HG03439 (cell line): ENCODE data around the gene GGT6.
A peak's percentile ranks its signal among the peaks of the same experiment; 100 is the strongest.

Experiments used
- ATAC-seq: cut with Tn5 transposase; IDR thresholded peaks from one replicate; pipeline ENCODE4 v1.9.1; 2021; ENCODE audit warnings: mild to moderate bottlenecking, moderate library complexity; ENCODE audit not compliant: unreplicated experiment

Gene GGT6

DNA sequence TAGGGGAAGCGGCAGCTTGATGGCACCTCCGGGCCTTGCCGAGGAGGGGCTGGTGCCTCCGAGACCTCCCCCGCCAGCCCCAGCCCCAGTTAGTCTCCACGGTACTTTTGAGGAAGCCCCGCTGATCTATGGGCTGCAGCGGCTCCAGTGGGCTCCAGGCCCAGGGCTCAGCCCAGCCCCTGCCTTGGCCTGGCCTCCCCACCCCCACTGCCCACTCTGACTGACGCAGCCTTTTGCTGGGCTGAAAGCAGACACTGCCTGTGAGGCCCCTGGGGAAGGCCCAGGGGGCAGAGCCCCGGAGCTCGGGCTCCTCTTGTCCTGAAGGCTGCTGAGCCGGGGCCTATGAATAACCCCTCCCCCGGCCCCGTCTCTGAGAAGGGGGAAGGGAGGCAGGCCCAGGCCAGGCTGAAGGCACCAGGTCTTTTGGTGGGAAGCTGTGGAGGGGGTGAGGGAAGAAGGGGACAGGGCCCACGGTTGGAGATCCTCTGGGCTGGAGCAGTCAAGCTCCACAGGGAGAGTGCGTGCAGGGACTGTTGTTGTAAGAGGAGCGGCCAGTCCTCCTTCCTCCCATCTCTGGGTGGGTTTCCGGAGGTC lies 16.4 kb upstream of the GGT6 start:
- no peak for ATAC-seq

DNA sequence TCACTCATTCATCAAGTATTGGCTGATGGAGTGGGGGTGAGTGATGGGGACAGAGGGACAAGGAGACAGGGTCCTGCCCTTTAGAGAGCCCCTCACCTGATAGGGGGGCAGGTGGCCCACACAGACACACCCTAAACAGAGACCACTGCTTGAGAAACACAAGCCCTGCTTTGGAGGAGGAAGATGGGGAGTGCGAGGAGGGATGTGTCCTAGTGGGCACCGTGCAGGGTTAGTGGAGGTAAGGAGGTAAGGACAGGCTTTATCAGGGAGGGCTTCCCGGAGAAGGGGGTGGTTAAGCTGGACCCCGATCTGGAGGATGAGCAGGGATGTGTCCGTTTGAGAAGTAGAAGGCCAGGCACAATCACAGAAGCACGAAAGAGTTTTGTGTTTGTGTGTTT lies 15.8 kb upstream of the GGT6 start:
- ATAC-seq = no peak

DNA sequence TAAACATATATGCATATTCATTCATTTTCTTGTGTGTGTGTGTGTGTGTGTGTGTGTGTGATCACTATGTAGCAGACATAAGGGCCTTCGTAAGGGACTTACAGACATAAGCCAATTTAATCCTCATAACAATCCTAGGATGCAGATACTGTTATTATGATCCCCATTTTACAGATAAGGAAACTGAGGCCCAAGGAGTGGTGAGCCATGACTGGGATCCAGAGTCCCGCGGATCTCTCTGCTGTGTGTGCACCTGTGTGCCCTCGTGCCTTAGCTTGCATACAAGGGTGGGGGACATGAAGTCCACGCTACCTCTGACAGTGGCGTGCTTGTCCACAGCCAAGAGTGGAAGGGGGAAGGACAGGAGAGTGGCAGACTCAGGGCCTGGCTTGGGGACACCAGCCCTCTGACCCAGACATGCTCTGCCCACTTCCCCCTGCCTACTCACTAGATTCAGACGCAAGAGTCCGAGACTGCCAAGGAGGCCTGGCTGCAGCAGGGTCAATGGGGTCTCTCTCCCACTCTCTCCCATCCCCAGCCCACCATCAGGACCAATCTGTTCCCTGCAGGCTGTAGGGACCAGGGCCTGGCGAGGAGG lies 14.2 kb upstream of the GGT6 start:
- ATAC-seq = no peak

DNA sequence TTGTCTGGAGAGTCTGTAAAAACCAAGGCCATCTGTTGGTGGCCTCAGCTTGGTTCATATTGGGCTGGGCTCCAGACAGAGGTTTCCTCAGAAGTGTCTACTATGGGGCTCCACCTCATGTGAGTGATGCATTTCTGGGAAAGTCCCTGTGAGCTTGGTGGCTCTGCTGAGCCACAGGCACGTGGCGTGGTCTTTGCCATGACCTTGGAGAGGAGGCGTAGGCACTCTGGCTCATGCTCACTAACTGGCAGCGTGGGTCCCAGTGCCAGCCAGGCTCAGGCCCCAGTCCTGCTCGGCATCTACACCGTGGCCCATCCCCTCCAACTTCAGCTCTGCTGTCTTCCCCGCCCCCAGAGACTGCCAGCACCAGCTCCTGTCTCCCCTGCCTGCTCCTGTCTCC lies 13.3 kb upstream of the GGT6 start:
- ATAC-seq = no peak

DNA sequence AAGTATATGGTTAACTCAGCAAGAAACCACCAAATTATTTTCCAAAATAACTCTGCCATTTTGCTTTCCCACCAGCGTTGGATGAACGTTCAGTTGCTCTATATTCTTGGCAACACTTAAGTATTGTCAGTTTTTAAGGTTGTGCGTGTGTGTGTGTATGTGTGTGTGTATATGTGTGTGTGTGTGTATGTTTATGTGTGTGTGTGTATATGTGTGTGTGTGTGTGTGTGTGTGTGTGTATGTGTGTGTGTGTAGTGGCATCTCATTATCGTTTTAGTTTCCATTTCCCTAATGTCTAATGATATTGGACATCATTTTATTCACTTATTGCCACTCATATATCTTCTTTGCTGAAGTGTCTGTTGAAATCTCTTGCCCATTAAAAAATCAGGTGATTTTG lies 12.7 kb upstream of the GGT6 start:
- ATAC-seq = no peak

DNA sequence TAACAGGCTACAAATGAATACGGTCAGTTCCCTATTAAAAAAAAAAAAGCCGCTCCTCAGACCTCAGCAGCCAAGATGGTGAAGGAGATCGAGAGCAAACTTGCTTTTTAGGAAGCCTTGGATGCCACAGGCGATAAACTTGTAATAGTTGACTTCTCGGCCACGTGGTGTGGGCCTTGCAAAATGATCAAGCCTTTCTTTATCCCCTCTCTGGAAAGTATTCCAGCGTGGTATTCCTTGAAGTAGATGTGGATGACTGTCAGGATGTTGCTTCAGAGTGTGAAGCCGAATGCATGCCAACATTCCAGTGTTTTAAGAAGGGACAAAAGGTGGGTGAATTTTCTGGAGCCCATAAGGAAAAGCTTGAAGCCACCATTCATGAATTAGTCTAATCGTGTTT lies 11.8 kb upstream of the GGT6 start:
- no peak for ATAC-seq

DNA sequence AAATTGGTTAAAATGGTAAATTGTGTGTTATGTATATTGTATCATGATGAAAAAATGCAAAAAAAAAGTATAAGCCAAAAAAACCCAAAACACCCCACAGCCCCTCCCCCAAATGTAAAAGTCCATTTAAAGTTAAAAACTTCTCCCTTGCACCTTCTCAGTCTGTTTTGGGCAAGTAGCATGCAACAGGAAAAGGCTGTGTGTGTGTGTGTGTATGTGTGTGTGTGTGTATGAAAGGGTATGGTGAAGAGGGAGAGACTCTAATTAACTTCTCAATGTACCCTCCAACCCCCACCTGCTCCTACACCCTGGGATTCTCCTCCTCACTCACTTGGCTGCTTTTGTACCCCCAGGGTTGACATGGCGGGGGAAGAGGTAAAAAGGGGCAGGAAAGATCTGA lies 9.2 kb upstream of the GGT6 start:
- ATAC-seq = no peak

DNA sequence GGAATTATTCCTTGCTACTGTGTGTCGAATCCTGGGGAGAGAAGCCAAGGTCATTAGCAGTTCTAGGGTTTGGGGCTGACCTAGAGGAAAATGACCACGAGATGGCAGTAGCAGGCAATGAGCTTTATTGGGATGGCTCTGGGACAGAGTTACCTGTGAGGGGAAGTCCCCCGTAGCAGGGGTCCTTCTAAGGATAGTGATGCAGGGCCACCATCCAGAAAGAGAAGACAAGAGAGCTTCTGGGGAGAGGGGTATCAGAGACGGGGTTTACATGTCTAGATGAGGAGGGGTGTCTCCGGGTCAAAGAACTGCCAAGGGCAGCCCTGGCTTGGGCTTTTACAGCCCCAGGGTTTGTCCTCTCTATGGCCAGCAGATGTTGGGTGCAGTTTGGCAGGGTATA lies 6.4 kb upstream of the GGT6 start:
- ATAC-seq = no peak

DNA sequence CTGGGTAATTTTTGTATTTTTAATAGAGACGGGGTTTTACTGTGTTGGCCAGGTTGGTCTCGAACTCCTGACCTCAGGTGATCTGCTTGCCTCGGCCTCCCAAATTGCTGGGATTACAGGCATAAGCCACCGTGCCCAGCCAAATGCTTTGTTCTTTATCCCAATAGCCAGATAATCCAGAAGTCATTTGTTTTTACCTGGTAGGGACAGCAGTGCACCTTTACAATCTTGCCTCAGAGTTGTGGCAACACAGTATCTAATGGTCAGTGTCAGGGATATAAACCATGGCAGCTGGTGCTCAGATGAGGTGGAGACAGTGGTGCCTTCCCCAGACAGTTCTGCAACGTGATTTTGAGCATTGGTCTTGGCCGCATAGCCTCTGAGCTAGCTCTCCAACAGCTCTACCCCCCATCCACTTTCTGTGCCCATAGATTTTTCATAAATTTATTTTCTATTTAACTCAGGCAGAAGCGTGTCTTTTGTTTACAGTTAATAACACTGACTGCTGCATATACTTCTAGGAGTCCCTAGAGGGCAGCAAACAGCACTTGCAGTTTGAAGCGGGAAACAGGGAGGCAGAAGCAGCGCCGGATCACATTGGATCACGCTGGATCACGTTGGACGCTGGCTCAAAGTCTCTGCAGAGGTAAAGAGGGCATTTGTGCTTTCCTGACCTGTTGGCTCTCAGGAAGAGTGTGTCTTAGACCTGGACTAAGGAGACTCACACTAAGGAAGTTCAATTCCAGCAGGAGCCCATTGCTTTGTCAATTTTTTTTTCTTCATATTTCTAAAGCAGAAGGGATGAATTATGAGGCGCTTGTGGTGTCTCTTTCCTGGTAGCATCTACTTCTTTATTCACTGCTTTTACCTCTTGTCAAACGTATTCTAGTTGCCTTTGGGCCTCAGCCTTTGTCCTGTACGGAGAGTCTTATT lies 5.1 kb upstream of the GGT6 start:
- no peak for ATAC-seq

DNA sequence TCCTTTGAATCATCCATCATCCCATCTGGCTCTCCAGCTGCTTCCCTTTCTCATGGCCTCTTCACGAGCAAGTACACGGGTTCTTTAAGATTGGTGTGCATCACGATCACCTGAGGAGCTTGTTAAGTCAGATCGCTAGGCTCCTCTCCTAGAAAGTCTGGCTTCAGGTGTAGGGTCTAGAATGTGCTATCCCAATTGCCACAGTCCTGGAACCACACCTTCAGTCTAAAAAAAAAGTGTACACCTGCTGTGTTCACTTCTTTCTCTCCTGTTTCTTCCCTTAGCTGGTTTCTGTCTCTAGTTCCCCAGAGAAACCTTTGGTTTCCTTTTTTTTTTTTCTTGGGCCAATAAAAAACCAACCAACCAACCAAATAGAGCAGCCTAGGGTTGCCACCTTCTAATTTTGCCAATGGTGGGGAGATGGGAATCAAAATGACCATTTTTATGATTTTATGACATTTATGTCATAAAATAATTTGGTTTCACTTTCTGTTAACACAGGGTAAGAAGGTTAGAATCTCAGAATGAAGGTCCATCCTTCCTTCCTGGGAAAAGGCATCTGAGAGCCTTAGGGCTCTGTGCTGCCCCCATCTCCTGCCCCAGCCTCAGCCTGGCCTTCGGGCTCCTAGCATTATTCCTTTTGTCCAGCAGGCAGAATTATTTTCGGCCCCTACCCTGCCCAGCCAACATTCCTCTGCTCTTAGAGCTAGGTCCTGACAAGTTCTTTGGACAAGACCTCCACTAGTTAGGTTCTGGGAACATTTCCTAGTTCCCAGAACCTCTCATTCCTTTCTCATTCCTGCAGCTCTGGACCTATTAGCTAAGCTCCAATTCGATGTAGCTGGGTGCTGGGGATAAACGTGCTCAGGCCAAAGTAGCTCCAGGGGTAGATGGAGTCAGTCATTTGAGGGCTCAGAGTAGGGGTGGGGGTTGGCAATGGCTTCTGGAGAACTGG lies 1.9 kb upstream of the GGT6 start:
- ATAC-seq = no peak

DNA sequence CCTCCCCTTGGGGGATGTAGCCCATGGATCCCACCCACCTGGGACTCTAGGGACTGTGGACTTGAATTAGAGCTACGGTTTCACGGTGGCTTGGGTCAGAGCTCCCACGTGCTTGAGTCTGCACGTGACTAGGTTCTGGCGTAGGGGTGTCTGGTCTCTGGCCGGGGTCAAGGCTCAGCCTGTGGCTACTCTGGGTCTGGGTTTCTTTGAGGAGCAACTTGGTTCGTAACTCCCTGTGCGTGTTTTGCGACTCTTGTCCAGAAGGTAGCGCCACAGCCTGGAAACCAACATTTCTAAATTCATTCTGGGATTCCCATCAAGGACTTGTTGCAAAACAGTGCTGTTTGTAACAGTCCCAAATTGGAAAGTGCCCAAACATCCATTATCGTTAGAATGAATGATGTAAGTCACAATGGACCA lies 470 bp upstream of the GGT6 start:
- ATAC-seq = no peak

DNA sequence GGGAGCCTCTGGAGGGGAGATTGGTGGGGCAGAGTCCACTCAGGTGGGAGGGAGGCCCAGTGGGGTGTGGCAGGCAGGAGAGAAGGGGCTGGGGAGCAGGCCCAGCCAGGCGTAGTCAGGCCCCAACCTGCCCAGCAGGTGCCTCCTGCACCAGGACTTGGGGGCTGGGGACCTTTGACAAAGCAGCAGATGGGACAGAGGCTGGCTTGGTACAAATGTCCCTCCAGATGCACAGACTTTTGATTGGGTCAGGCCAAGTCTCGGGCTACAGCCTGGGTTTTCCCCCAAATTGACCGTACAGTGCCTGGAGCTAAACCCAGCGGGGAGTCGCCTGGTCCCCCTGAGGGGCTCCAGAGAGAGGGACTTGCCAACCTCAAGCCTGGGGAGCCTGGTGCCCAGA lies 411 bp downstream of the GGT6 start:
- no peak for ATAC-seq

DNA sequence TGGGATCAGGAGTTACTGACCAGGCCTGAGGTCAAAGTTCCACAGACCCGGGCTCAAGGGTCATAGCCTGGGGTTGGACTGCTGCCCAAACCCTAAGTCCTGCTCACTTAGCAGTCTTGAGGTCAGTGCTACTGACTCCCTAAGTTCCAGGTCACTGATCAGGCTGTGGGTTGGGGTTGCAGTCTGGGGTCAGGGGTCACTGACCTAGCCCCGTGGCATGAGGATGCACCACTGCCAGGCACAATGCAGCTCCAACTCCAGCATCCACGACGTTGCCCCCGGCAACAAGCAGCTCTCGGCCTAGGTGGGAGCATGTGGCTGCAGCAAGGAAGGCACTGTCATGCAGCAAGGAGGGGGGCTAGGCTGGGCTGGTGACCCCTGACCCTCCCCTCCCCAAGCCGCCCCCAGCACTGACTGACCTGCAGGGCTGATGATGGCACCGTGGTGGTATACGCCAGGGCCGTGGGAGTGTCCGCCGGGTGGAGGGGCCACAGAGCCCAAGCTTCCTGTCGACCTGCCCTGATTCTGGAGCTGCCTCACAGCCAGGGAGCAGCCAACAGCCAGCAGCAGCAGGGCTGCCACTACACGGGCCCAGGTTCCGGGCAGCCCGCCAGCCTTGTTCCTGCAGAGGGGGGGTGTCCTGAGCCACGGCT lies 1.1 kb downstream of the GGT6 start:
- ATAC-seq = no peak

DNA sequence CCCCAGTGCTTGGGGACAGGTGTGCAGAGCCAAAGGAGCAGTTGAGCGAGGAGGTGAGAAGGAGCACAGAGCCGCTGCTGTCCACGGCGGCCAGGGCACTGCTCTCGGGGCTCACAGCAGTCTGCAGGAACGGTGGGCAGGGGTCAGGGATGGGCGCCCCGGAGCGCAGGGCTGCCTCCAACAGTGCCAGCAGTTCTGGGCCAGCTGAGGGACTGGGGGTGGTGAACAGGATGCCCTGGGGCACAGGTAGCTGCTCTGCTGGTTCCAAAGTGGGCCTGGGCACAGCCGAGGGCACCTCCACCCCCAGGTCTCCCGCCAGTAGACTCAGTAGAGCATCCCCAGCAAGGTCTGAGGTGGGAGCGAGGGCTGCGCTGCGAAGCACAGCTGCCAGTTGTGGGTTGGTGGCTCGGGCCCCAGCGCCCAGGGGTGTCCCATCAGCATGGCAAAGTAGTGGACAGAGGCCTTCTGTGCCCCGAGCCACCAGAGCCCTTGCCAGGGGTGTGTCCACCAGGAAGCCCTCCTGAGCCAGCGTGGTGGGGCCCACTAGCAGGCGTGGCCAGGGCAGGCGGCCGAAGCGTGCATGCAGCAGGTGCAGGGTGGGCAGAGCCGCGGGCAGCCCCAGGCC lies 1.9 kb downstream of the GGT6 start:
- ATAC-seq = no peak

DNA sequence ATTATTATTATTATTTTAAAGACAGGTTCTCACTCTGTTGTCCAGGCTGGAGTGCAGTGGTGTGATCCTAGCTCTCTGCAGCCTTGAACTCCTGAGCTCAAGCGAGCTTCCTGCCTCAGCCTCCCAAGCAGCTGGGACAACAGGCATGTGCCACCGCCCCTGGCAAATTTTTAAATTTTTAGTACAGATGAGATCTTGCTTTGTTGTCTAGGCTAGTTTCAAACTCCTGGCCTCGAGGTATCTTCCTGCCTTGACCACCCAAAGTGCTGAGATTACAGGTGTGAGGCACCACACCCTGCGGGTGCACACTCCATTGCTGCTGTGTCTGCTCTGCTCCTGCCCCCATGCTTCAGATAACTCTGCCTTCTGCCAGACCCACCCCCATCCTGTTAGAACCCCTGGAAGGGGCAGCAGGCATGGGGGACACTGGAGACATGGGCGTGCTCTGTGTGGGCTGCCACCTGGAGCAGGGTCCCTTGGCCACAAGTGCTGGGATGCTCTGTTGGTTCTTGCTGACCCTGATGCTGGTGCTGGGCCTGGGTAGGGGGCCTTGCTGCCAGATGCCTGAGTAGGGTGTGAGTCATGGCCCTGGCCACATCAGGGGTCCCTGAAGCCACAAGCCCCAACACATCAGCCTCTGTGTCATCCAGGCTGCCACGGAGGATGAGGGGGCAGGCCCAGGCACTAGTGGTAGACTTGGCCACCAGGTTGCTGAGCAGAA lies 2.6 kb downstream of the GGT6 start:
- no peak for ATAC-seq

DNA sequence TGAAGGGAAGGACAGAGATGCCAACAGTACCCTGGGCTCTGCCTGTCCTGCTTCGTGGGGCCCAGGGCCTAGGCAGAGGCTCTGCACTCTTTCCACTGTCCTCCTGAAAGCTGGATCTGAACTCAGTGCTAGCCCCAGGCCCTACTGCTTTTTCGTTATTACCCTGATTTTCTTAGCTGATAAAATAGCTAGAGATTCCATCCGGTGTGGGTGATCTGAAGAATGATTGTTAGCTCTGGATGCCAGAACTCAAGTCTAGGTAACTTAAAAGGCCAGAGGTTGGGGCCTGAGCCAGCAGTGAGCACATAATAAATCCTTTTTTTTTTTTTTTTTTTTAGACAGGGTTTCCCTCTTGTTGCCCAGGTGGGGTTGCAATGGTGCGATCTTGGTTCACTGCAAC lies 3.4 kb downstream of the GGT6 start:
- no peak for ATAC-seq

DNA sequence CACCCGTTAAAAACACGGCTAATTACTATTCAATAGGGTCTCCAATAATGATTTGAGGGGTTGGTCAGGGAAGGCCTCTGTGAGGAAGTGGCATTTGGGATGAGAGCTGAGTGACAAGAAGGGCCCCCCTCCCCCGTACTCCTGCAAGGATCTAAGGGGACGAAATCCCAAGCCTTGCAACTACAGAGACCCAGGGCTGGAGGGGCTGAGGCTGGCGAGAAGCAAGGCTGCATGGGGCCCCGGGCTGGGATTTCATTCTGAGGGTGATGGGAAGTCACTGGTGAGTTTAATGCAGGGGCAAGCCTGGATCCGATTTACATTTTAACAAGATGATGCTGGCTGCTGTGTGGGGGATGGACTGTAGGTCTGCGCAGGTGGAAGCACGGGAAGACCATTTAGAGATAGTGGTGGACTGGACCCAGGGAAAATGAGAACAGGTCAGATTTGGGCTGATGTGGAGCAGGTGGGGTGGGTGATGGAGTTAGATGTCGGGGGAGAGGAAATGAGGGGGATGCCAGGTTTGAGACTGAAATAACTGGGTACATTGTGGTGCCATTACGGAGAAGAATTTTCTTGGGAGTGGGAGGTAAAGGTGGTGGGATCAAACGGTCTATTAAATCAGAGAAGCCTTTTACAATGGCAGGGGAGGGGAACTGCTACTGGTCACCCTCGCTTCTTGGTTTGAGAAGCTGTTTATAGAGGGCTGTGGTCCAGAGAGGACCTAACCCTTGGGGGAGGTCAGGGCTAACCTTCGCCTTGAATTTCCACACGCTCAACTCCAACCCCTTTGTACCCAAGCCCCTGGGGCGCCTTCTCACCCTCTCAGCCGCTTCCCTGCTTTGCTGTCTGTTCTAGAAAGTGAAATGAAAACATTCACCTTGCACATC lies 4.3 kb downstream of the GGT6 start:
- no peak for ATAC-seq

DNA sequence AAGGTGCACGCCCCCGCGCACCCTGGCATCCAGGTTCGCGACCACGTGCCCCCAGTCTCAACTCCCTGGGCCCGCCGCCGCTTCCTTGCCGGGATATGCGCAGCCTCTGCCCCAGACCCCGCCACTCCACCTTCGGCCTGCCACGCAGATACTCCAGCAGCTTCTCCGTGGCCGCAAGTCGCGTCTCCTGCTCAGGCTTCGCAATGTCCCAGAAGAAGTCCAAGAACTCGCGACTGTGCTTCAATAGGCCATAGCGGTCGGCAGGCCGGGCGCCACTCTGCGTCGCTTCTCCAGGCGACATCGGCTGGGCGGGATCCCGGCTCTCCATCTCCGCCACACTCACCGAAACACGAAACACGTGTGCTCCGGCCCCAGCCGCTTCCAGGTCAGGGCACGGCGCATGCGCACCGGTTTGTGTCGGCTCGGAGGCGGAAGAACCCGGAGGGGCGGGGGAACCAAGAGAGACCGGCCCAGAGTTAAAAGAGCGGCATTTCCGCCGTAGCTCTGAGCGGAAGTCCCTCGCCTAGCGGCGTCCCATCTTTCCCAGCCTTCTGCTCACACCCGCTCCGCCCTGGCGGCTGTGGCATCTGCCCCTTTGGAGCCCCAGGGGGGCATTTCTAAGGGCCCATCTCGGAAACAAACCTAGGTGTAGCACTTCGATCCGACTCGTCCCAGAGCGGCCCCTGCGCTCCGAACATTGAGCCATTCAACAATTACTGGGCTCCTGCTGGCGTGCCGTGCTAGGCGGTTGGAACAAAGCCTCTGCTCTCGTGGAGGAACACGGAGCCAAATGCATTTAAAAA lies 5.2 kb downstream of the GGT6 start, which contains the start of gene MYBBP1A:
Gene MYBBP1A (minus strand): TSS at position 388 of the 803 bp plus-strand sequence. CDS start 60 bp downstream, at position 328.
- ATAC-seq = peak; percentile 83
